Activated CD8-positive, alpha-beta T cell treated with anti-CD3 and anti-CD28 coated beads for 36 hours (primary cell): ENCODE data around the gene HRAS. TPM values are rescaled to one million over a fixed set of nuclear protein-coding genes. Genes with fewer than 3 reads are reported as not detected.

Experiments used
- ATAC-seq: fragments of 200-7000 bp; cut with Tn5 transposase; one replicate; pipeline ENCODE4 v1.10.0; 2021; ENCODE audit warnings: mild to moderate bottlenecking, moderate library complexity
- CTCF ChIA-PET: fragments of 350-600 bp; sonication (Branson Sonifier 250); formaldehyde crosslinking; loops from one replicate; lab custom pipeline; 2021; ENCODE audit warnings: antibody characterized with exemption; lab: Charles Lee
- POLR2A ChIA-PET: fragments of 350-600 bp; sonication (Branson Sonifier 250); formaldehyde crosslinking; loops from one replicate; lab custom pipeline; 2021; ENCODE audit warnings: antibody characterized with exemption; lab: Charles Lee
- DNase-seq: peaks from one replicate; pipeline ENCODE4 v3.0.0-alpha.2; 2020
- H3K27ac Mint-ChIP-seq: one replicate; pipeline ENCODE4 v1.8.0; 2021; ENCODE audit warnings: mild to moderate bottlenecking, mixed read lengths
- H3K27me3 Mint-ChIP-seq: one replicate; pipeline ENCODE4 v1.8.0; 2021; ENCODE audit warnings: mixed read lengths
- H3K36me3 Mint-ChIP-seq: one replicate; pipeline ENCODE4 v1.8.0; 2021; ENCODE audit warnings: low read depth, mixed read lengths
- H3K4me1 Mint-ChIP-seq: one replicate; pipeline ENCODE4 v1.8.0; 2021; ENCODE audit warnings: low read depth, mixed read lengths
- H3K4me3 Mint-ChIP-seq: one replicate; pipeline ENCODE4 v1.8.0; 2021; ENCODE audit warnings: mild to moderate bottlenecking, moderate library complexity, mixed read lengths
- H3K9me3 Mint-ChIP-seq: one replicate; pipeline ENCODE4 v1.8.0; 2021; ENCODE audit warnings: mixed read lengths
- CTCF ChIP-seq: fragments of 200-600 bp; IDR thresholded peaks from one replicate; pipeline ENCODE4 v1.8.0; 2022; ENCODE audit warnings: antibody characterized with exemption, mild to moderate bottlenecking
- intact Hi-C: fragments of 100-400 bp; cut with micrococcal nuclease; formaldehyde crosslinking; loops from one replicate; pipeline ENCODE4 v1.10.0; 2022
- total RNA-seq, 2 experiments: library from RNA; stranded (reverse); gene quantifications; one replicate each; pipeline ENCODE4 v1.2.3, GENCODE V29; 2021

Gene HRAS
- total RNA-seq, 2 experiments from 2014 or later, result 30.4 to 34.6 TPM

- Mint-ChIP-seq H3K9me3 (no peaks in the 10 kb centered on the region), H3K4me3 (peak overlapping the region; percentile 24), H3K27ac (no peak overlapping the region), H3K27me3 (peaks cover 2% of the 10 kb centered on the region), H3K4me1 (peaks cover 11% of the 10 kb centered on the region), H3K36me3 (no peaks in the 10 kb centered on the region)
- ATAC-seq (no peak), DNase-seq (no peak)
- intact Hi-C loops, result loop anchor here (5.0 kb wide), 1 partner anchor 171 kb away; no protein-coding TSS in a partner anchor
- CTCF ChIA-PET, result interaction anchor here (1.0 to 4.2 kb wide), 5 partner anchors 21 to 167 kb away, joined by 3 to 73 read pairs (median 4); no protein-coding TSS in a partner anchor
- TF ChIP-seq CTCF, result no peak
- POLR2A ChIA-PET, result interaction anchor here (0.6 to 1.6 kb wide), 3 partner anchors 15 to 172 kb away, joined by 3 to 5 read pairs (median 3); no protein-coding TSS in a partner anchor
These were observed 21.4 kb upstream of the HRAS start for GRCh38 chr11:556662-557256.

DNA sequence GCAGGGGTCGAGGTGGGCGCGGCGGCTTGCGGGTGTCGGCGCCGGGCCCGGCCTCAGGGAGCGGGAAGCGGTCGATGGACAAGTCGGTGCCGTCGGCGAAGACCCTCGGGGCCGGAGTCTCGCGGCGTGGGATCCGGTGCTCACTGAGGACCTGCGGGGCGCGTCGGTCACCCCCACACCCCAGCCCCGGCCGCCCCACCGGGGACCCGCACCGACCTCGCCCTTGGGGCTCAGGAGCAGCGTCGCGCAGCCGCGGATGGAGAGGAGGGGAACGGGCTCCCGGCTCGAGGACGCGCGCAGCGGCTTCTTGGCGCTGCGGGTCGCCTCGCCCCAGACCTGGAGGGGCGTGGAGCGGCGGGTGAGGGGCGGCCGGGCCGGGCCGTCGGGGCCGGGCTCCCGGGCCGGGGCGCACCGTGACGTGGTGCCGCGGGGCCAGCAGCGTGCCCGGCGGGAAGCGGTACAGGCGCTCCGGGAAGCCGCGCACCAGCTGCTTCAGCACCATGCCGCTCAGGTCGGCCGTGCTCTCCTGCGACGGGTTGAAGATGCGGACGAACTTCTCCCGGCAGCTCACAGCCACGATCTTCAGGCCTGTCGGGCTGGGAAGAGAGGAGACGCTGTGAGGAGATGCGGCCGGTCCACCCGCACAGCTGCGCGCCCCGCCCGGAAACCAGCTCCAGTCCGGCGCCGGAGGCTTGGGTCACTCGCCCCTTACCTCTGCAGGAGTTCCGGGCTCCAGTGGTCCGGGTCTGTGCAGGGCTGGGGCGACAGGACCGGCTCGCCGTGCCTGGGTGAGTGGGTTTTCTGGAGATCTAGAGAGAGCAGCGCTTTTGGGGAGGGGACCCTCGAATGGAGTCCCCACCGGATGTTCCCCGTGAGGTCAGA lies 20.6 kb upstream of the HRAS start:
- DNase-seq (no peak), ATAC-seq (no peak)
- intact Hi-C loops, result loop anchor here (5.0 kb wide), 1 partner anchor 171 kb away; no protein-coding TSS in a partner anchor
- CTCF ChIA-PET, result interaction anchor here (1.0 to 4.2 kb wide), 10 partner anchors 8 to 168 kb away, joined by 3 to 73 read pairs (median 6); partner anchors contain the start of genes HRAS and SCT
- H3K4me1 Mint-ChIP-seq, result peaks cover 7% of the 10 kb centered on the region
- H3K36me3 Mint-ChIP-seq, result no peaks in the 10 kb centered on the region
- no peak overlapping the region for H3K27ac Mint-ChIP-seq
- POLR2A ChIA-PET, result interaction anchor here (0.6 to 1.8 kb wide), 5 partner anchors 15 to 172 kb away, joined by 3 to 6 read pairs (median 4); no protein-coding TSS in a partner anchor
- no peak for TF ChIP-seq CTCF
- H3K4me3 Mint-ChIP-seq, result peak overlapping the region; percentile 24
- peaks cover 2% of the 10 kb centered on the region for H3K27me3 Mint-ChIP-seq
- H3K9me3 Mint-ChIP-seq, result no peaks in the 10 kb centered on the region

DNA sequence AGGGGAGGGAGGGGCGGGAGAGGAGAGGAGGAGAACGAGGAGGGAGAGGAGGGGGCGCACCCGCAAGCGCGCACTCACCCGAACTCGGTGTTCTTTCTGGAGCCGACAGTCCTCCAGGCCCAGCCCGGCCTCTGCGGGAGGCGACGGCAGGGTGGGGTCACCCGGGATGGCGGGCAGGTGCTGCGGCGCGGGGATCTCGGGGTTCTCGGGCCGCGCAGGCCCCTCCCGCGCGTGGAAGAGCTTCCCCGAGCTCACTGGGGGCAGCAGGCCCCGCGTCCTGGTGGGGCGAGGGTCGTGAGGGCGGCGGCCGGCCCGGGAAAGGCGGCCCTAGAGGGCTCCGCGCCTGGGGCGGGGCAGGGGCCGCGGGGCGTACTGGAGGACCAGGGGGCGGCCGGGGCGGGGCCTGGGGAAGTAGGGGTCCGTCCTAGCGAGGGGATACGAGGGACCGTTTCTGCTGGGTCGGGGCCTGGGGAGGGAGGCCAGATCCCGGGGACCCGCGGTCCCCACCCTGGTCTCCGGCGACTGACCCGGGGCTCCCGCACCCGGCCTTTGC lies 19.9 kb upstream of the HRAS start:
- no peak overlapping the region for H3K4me3 Mint-ChIP-seq
- peaks cover 7% of the 10 kb centered on the region for H3K4me1 Mint-ChIP-seq
- intact Hi-C loops, result loop anchor here (5.0 kb wide), 1 partner anchor 172 kb away; no protein-coding TSS in a partner anchor
- no peak overlapping the region for H3K27ac Mint-ChIP-seq
- no peaks in the 10 kb centered on the region for H3K36me3 Mint-ChIP-seq
- H3K9me3 Mint-ChIP-seq, result no peaks in the 10 kb centered on the region
- no peak for TF ChIP-seq CTCF
- ChIA-PET POLR2A (interaction anchor here (1.0 to 1.8 kb wide), 4 partner anchors 22 to 173 kb away, joined by 4 to 6 read pairs (median 4); no protein-coding TSS in a partner anchor), CTCF (interaction anchor here (1.0 to 4.2 kb wide), 15 partner anchors 9 to 211 kb away, joined by 3 to 73 read pairs (median 4); partner anchors contain the start of genes HRAS and SCT)
- peak; percentile 14 for ATAC-seq
- H3K27me3 Mint-ChIP-seq, result peaks cover 2% of the 10 kb centered on the region
- DNase-seq, result no peak

- no peak overlapping the region for H3K27ac Mint-ChIP-seq
These were observed 19.3 kb upstream of the HRAS start for GRCh38 chr11:554428-555226.

More at GRCh38 chr11:554428-555226, 19.3 kb upstream of the HRAS start:
- Mint-ChIP-seq H3K9me3 (no peaks in the 10 kb centered on the region), H3K36me3 (no peaks in the 10 kb centered on the region), H3K4me1 (peaks cover 2% of the 10 kb centered on the region), H3K4me3 (peak overlapping the region; percentile 10), H3K27me3 (peaks cover 2% of the 10 kb centered on the region)
- CTCF ChIA-PET, result interaction anchor here (0.6 to 4.2 kb wide), 21 partner anchors 9 to 212 kb away, joined by 3 to 73 read pairs (median 4); partner anchors contain the start of genes HRAS and SCT
- intact Hi-C loops, result loop anchor here (5.0 kb wide), 1 partner anchor 173 kb away; no protein-coding TSS in a partner anchor
- ATAC-seq (peak; percentile 86), DNase-seq (peak; percentile 79)
- POLR2A ChIA-PET, result interaction anchor here (0.6 to 1.8 kb wide), 5 partner anchors 22 to 171 kb away, joined by 3 to 6 read pairs (median 4); no protein-coding TSS in a partner anchor
- TF ChIP-seq CTCF, result peak; percentile 49
